HepG2 (cell line): ENCODE measurements around the gene ZNF287. TPM values are rescaled to one million over a fixed set of nuclear protein-coding genes. Genes with fewer than 3 reads are reported as not detected.

Experiments used
- CCAR2 ChIP-seq: fragments of 200-400 bp; formaldehyde crosslinking; optimal IDR thresholded peaks from 2 replicates; pipeline ENCODE3; 2018; ENCODE audit warnings: low read depth, mild to moderate bottlenecking, low read length, moderate library complexity
- CTCF ChIP-seq: sonication (generic); formaldehyde crosslinking; IDR thresholded peaks from 2 replicates; pipeline ENCODE4 v1.5.0; 2020; ENCODE audit warnings: mild to moderate bottlenecking, missing genetic modification reagents, moderate library complexity
- GATAD2A ChIP-seq: IDR thresholded peaks from 2 replicates; pipeline ENCODE4 v1.6.1; 2016
- KDM2A ChIP-seq: sonication (generic); formaldehyde crosslinking; IDR thresholded peaks from 2 replicates; pipeline ENCODE4 v1.4.0; 2020; ENCODE audit warnings: low read depth, missing genetic modification reagents, borderline replicate concordance
- KDM4B ChIP-seq: sonication (generic); formaldehyde crosslinking; IDR thresholded peaks from 2 replicates; pipeline ENCODE4 v1.4.0; 2020; ENCODE audit warnings: missing genetic modification reagents
- MAX ChIP-seq: IDR thresholded peaks from 2 replicates; pipeline ENCODE4 v1.6.1; 2012; ENCODE audit warnings: inconsistent platforms
- MED1 ChIP-seq: sonication (generic); formaldehyde crosslinking; IDR thresholded peaks from 2 replicates; pipeline ENCODE4 v1.4.0; 2020; ENCODE audit warnings: missing genetic modification reagents
- MIER3 ChIP-seq: IDR thresholded peaks from 2 replicates; pipeline ENCODE4 v1.6.1; 2016; ENCODE audit warnings: missing compliant biosample characterization, borderline replicate concordance
- MXI1 ChIP-seq: IDR thresholded peaks from 3 replicates; pipeline ENCODE4 v1.6.1; 2012; ENCODE audit warnings: low read depth, low read length, inconsistent platforms, borderline replicate concordance
- NR2F6 ChIP-seq, 2 experiments: IDR thresholded peaks; 2 replicates each; pipeline ENCODE4 v1.6.1; 2016; ENCODE audit warnings: antibody characterized with exemption in 1 of 2, mild to moderate bottlenecking in 1 of 2
- PCBP1 ChIP-seq: fragments of 200-400 bp; formaldehyde crosslinking; IDR thresholded peaks from 2 replicates; pipeline ENCODE4 v1.6.1; 2017; ENCODE audit warnings: mild to moderate bottlenecking, low read depth, low read length, borderline replicate concordance
- SALL1 ChIP-seq: sonication (generic); formaldehyde crosslinking; IDR thresholded peaks from 2 replicates; pipeline ENCODE4 v1.8.0; 2022; ENCODE audit warnings: mild to moderate bottlenecking, missing genetic modification reagents
- SMAD3 ChIP-seq: sonication (generic); formaldehyde crosslinking; IDR thresholded peaks from 2 replicates; pipeline ENCODE4 v1.4.0; 2020; ENCODE audit warnings: missing genetic modification reagents
- TCF7 ChIP-seq: sonication (generic); IDR thresholded peaks from 2 replicates; pipeline ENCODE4 v1.6.1; 2016; ENCODE audit warnings: antibody characterized with exemption, low read depth
- XRCC5 ChIP-seq: fragments of 200-400 bp; formaldehyde crosslinking; optimal IDR thresholded peaks from 2 replicates; pipeline ENCODE3; 2017; ENCODE audit warnings: mild to moderate bottlenecking, low read length
- ZNF335 ChIP-seq: sonication (generic); formaldehyde crosslinking; IDR thresholded peaks from 2 replicates; pipeline ENCODE4 v1.4.0; 2020; ENCODE audit warnings: missing genetic modification reagents
- ZNF407 ChIP-seq: sonication (generic); formaldehyde crosslinking; IDR thresholded peaks from one replicate; pipeline ENCODE4 v1.5.1; 2020; ENCODE audit warnings: mild to moderate bottlenecking, missing genetic modification reagents; ENCODE audit errors: not compliant biosample characterization
- ZNF501 ChIP-seq: sonication (generic); formaldehyde crosslinking; IDR thresholded peaks from 2 replicates; pipeline ENCODE4 v1.5.1; 2020; ENCODE audit warnings: mild to moderate bottlenecking, moderate library complexity, missing genetic modification reagents
- polyA plus RNA-seq, 8 experiments: library from polyadenylated mRNA; depleted of rRNA in 3 of 8; stranded (reverse) in 7 of 8; unstranded in 1 of 8; fragments of >200 nt; fragmentation: Illumina TruSeq in 4 of 8; extraction: Trizol in 4 of 8; gene quantifications; 2 replicates each; pipeline versions ENCODE4 v1.2.1 to v1.2.3, GENCODE V29; 2011 to 2016; ENCODE audit warnings: low read depth in 4 of 8, missing spikeins in 1 of 8, mixed read lengths in 1 of 8; ENCODE audit not compliant: insufficient read depth in 1 of 8
- total RNA-seq, 5 experiments: library from RNA; depleted of rRNA; stranded (reverse); fragments of >200 nt; fragmentation: Illumina TruSeq; extraction: Trizol; gene quantifications; 2 replicates each; pipeline ENCODE4 v1.2.3, GENCODE V29; 2016; ENCODE audit warnings: low read depth in 1 of 5

Gene ZNF287
- total and polyA plus RNA-seq, 2 of the 13 experiments (the other 11 are each of a cell fraction or from before 2014, with no cell fraction given): 0.21 TPM; not detected in 1

GRCh38 chr17:16521070-16521727 lies 47.8 kb downstream of the ZNF287 start (continued):
- peak; percentile 97 for TF ChIP-seq CTCF (CRISPR knock-in tag)
- TF ChIP-seq XRCC5: peak; percentile 80
- TF ChIP-seq ZNF335 (CRISPR knock-in tag): 0 out of 2 replicates have a peak, but pooled peaks have one; percentile 36
- TF ChIP-seq MAX: peak; percentile 26; the same call in 1 of the 2 replicates
- TF ChIP-seq MED1 (CRISPR knock-in tag): peak; percentile 49
- no peak for TF ChIP-seq ZNF501 (CRISPR knock-in tag)
- 0 out of 2 replicates have a peak, but pooled peaks have one; percentile 29 for TF ChIP-seq KDM2A (CRISPR knock-in tag)
- no peak for TF ChIP-seq ZNF407 (CRISPR knock-in tag)
- TF ChIP-seq NR2F6 (IDR thresholded peaks at IDR 0.05): no peak
- peak; percentile 47; the same call in 1 of the 2 replicates for TF ChIP-seq NR2F6 (CRISPR knock-in tag; IDR thresholded peaks at IDR 0.05)
- TF ChIP-seq MIER3: 0 out of 2 replicates have a peak, but pooled peaks have one; percentile 24
- TF ChIP-seq MXI1: 0 out of 3 replicates have a peak, but pooled peaks have one; percentile 22
- TF ChIP-seq SALL1: peak; percentile 51; the same call in 1 of the 2 replicates
- no peak for TF ChIP-seq CCAR2
- TF ChIP-seq TCF7: no peak
- TF ChIP-seq SMAD3 (CRISPR knock-in tag): peak; percentile 19; the same call in 1 of the 2 replicates
- TF ChIP-seq KDM4B (CRISPR knock-in tag): 0 out of 2 replicates have a peak, but pooled peaks have one; percentile 30
- TF ChIP-seq GATAD2A (CRISPR knock-in tag): peak; percentile 62; the same call in 1 of the 2 replicates
- TF ChIP-seq PCBP1: no peak
